ENCODE measurements around the gene FMNL3.
A peak's percentile ranks its signal among the peaks of the same experiment; 100 is the strongest.
"Not testable (repeated sequence)": the region's sequence is repeated elsewhere in the genome, so short reads cannot be mapped to it uniquely, and the experiment has no call there.

Gene FMNL3

DNA sequence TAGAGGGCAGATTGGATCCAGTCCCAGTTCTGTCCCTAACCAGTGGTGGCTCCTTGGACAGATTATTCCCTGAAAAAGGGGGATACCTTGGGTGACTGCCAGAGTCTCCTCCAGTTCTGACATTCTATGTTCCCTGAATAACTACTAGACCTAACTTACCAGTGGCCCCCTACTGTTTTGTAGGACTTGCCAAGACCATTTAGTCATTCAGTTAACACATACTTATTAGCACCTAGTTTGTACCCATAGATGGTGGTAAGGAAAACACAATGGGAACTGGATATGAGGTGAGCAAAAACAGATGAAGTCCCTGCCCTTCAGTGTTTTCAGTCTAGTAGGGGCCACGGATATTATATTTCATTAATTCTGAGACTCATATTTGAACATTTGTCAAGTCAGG lies 80.4 kb downstream of the FMNL3 start:
- no peak for DNase-seq

DNA sequence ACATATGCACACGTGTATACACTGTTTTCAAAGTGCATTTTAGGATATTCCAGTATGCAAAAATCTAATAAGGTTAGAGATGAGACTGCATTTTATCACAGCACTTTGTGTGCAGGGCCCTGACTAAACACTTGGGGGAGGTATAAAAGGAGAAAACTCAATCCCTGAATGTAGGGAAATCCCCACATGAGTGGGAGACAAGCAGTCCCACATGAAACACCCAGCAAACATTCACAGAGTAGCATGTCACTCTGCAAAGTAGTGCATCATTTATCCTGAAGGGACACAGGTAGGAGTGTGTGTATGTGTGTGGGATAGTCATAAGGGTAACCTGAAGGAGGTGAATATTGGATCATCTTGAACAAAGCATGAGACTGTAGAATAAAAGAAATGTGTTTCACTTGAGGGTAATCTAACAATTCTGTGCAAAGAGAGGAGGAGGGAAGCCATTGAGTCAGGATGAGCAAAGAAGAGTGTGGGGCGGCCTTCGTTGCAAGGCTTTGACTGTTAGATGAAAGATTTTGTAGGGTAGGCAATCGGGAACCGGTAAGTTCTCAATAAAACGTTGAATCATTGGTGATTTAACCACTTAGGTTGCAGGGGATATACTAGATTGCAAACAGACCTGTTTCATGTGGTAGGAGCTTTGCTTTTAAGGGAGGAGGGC lies 80.9 kb downstream of the FMNL3 start:
- DNase-seq, result no peak

DNA sequence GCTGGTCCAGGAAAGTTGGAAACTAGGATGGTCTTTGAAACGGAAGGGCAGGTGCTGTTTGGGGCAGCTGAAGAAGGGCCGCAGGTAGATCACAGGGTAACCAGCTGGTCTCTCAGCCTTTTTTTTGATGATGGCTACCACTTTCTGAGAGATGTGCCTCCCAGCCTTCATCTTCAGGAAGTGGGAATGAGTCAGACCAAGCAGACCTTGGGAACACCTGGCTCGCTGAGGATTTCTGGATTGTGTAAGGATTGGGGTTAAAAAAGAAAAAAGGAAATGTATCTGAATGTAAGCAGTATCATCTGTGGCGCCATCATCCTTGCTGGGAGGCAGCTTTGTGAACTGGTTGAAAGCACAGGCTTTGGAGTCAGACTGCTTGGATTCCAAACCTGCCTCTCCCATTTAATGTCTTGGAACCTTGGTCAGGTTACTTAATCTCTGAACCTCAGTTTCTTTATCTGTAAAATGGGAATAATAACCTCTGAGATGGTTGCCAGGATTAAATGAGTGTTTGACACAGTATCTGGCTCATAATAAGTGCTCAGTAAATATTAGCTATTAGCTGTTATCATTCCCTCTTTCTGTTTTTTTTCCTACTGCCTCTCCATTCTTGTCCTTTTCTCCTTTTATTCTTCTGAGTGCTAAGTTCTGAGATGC lies 82.2 kb downstream of the FMNL3 start:
- no peak for DNase-seq

DNA sequence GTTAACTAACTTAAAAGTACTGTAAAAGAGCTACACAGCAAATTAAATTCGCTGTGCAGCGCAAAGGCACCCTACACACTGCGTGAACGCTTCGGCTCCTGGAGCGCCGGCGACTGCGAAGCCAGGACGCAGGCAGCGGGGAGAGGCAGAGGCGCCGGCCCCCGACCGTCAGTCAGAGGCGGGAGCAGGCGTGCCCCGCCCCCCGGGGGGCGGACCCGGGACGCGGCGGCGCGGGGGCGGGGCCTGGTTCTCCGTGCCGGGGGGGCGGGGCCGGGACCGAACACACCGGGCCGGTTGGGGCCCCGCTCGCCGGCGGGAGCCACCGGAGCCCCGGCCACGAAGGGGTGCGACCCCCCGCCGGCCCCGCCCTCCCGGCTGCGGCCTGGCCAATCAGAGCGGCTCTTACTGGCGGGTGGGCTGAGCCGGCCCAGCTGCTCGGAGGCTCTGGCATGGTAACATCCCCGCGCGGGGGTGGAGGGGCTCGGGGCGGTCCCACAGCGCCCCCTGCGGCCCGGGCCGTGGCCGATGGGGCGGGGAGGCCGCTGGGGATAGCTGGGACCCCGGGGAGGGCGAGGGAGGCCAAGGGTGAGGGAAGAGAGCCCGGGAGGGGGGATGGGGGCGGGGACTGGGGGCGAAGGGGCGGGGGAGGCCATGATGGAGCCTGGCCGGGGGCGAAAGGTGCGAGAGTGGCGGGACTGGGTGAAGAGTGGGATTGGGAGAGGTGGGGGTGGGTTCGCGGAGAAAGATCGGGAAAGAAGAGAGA lies 83.9 kb downstream of the FMNL3 start, which contains the start of gene PRPF40B:
Gene PRPF40B, plus strand, starts transcription at position 420 of the 763 bp plus-strand sequence. Its CDS starts 30 bp downstream, at position 450.
- DNase-seq, result peak; percentile 94

DNA sequence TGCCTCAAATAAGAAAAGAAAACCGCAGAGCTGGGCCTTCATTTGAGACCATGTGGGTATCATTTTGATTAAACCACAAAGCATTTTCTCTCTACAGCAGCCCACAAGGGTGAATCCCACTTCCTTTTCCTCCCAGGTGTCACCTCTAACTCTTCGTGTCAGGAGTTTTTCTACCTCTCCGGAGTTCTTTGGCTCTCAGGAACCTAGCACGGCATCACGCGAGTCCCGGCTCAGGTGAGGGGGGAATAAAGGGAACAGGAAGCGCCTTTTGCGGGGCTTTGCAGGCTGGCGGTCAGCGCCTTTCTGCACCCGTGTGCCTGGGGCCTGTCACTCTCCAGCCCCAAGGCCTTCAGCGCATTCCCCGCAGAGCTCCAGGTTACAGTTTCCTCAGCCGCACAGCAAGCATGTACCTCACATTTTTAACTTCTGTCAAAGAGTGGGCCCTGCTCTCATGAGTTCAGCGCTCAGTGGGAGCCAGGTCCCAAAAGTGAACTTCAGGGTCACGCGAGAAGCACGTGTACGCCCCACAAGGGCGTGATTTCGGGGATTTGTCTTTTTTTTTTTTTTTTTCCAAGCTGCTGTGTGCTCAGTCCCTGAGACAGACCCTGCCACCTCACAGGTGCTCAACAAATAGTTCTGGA lies 84.6 kb downstream of the FMNL3 start:
- peak; percentile 78 for DNase-seq

DNA sequence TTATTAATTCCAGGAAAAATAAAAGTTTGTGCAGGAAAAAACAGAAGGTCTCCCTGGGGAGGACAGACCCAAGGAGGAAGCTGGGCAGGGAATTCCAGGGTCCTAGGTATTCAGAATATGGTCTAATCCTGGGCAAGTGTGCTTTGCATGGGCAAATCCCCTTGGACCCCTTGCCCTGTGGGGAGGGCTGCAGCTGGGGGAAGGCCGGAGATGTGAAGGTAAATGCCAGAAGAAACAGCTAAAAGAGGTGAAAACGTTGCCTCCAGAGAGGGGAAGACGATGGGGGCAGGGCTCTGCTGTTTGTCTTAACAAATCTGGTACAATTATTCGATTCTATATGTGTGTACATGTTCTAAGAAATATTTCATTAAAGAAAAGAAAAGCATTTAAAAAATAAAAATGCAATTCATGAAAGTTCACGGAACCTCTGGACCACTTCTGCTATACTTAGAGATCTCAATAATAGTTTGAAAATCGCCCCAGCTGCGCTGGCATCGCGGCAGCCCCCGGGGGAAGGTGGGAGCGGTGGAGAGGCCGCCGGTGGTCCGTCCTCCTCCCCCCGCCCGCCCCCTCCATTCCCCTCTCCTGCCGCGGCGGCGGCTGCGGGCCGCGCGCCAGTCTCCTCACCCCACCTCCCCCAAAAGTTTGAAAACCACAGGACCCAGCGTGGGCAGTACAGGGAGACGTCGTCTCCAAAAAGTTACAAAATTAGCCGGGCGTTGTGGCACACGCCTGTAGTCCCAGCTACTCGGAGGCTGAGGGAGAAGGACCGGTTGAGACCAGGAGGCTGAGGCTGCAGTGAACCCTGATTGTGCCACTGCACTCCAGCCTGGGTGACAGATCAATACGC lies 85.3 kb downstream of the FMNL3 start:
- peak; percentile 75 for DNase-seq

DNA sequence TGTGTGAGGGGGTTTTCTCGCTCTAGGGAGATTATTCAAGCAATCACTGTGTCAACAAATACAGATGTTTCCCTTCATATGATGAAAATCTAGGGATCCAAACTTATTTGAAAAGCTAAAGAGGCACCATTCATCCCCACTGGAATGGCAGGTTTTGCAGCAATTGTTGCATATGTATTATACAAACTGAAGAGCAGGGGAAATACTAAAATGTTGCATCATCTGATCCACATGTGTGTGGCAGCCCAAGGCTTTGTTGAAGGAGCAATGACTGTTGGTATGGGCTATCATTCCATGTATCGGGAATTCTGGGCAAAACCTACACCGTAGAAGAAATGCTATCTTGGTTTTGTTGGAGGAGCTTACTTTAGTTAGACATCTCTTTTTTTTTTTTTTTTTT lies 87.9 kb downstream of the FMNL3 start:
- DNase-seq, result no peak

DNA sequence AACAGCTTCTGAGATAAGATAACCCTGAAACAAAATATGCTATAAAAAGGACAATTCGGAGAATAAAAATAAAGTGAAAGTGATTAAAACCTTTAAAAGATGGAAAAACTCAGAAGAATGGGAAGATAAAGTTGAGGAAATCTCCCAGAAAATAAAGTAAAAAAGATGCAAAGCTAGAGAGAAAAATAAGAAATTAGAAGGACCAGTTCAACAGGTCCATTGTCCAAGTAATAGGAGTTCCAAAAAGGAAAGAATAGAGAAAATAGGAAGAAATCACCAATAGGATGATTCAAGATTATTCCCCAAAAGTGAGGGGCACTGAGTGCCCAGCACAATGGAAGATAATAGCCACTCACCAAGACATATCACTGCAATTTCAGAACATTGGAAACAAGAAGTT lies 88.6 kb downstream of the FMNL3 start:
- no peak for DNase-seq

DNA sequence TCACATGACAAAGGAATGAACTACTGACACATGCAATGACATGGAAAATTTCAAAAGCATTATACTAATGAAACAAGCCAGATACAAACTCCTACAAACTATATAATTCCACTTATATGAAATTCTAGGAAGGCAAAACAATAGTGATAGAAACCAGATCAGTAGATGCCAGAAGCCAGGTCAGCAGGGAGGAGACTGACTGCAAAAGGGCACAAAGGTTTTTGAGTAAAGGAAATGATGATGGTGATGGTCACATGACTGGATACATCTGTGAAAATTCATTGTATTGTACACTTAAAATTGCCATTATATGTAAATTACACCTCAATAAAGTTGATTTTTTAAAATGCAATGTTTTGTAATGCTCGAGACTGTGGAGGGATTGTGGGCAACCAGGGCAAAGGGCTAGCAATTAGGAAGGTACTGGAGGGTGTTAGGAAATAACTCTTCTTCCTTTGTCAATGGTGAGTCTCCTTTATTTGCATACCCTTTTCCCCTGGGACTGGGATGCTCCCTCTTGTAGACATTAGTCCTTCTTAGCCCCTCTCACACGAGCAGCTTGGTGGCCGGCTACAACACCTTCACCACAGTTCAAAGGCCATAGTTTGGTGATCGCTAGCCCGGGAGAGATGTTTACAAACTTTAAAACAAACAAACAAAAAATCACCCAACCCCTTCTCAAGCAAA lies 90.5 kb downstream of the FMNL3 start:
- no peak for DNase-seq

DNA sequence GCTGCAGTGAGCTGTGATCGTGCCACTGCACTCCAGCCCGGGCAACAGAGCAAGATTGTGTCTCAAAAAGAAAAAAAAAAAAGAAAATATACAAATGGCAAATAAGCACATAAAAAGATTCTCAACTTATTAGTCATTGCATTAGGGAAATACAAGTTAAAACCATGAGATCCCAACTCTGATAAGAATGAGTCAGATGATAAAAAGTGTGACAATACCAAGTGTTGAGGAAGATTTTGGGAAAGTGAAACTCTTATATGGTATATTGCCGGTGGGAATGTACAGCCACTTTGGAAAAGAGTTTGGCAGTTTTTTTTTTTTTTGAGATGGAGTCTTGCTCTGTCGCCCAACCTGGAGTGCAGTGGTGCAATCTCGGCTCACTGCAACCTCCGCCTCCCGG lies 91.5 kb downstream of the FMNL3 start:
- no peak for DNase-seq

DNA sequence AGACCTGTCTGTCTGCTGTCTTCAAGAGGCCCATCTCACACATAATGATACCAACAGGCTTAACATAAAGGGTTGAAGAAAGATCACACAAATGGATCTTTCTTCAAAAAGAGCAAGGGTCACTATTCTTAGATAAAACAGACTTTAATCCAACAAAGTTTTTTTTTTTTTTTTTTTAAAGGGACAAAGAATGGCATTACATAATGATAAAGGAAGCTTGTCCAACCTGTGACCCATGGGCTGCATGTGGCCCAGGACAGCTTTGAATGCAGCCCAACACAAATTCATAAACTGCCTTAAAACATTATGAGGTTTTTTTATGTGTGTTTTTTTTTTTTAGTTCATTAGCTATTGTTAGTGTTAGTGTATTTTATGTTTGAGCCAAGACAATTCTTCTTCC lies 95.0 kb downstream of the FMNL3 start:
- DNase-seq, result no peak

DNA sequence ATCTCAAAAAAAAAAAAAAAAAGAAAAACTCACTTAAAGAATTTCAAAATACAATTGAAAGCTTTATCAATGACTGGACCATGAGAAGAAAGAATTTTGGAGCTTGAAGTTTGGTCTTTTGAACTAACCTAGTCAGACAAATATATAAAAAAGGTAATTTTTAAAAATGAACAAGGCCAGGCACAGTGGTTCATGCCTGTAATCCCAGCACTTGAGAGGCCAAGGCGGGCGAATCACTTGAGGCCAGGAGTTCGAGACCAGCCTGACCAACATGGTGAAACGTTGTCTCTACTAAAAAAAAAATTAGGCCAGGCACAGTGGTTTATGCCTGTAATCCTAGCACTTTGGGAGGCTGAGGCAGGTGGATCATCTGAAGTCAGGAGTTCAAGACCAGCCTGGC lies 96.4 kb downstream of the FMNL3 start:
- not testable (repeated sequence) for DNase-seq

DNA sequence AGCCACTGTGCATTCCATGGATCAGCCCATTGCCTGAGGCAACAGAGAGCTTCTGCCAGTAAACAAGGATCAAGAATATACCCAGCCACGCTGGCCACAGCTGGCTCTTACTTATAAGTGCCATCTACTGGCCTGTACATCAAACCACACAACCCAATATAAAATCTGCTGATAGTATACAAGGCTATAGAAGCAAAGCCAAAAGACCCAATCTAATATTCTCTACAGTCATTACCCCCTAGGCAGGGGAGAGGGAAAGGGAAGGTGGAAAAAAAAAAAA lies 97.4 kb downstream of the FMNL3 start:
- no peak for DNase-seq

DNA sequence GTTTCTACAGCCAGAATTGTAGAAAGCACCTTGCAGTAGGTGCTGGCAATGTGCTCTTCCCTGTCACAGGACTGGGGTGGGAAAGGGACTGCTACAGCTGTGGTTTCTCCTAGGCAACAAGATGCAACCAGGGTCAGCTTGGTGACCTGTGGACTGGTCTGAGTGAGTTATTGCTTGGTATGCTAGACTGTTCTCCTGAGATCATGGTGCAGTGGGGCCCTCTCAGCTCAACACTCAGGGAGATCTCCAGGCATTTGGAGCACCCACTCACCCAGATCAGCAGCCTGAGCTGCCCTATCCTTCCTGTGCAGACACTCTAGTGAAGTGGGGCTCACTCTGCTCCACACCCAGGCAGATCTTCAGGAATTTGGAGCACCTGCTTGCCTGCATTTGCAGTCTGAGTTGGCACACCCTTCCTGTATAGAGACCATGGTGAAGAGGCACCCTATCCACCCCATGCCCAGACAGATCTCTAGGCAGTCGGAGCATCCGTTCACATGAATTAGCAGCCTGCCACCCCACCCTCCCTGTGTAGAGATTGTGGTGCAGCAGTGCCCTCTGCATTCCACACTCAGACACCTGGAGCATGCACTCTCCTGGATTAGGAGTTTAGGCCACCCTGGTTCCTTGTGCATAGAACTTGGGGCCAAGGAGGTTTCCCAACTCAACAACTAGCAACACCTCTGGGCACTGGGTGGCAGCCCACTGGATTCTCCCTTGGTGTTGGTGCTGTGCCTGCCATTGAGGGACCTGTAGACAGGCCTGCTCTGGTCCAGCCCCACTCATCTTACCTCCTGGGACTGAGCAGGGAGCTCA lies 97.9 kb downstream of the FMNL3 start:
- DNase-seq, result no peak

DNA sequence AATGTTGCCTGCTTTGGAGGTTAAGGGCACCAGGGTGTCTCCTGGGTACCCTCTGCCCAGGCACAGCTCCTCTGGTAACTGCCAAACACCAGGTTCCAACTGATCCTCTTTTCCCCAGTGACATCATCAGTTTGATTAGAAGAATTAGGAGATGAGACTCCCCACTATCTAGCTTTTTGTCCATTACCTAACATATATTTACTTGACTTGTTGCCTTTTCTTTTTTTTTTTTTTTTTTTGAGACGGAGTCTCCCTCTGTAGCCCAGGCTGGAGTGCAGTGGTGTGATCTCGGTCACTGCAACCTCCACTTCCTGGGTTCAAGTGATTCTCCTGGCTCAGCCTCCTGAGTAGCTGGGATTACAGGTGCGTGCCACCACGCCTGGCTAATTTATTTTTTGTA lies 101.7 kb downstream of the FMNL3 start, which contains the start of gene FAM186B:
Gene FAM186B, minus strand, starts transcription at position 101 of the 400 bp plus-strand sequence. CDS start 162 bp downstream, outside the sequence.
- not testable (repeated sequence) for DNase-seq

DNA sequence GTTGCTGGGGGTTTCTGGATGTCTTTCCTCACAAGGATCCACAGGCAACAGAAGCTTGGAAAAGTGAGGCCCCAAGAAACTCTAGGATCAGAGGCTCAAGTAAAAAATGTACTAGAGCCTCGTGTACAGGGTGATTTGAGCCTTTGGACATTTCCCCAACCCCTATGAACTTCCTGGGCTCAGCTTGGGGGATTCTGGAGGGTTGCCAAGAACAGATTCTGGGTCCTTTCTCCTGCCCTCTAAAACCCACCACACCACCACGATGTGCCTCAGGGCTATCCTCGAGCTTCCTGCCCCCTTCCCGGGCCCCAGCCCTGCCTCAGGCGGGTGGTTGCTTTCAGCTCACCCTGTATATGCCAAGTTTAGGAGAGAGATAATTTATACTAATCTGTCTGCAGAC lies 102.3 kb downstream of the FMNL3 start:
- no peak for DNase-seq

DNA sequence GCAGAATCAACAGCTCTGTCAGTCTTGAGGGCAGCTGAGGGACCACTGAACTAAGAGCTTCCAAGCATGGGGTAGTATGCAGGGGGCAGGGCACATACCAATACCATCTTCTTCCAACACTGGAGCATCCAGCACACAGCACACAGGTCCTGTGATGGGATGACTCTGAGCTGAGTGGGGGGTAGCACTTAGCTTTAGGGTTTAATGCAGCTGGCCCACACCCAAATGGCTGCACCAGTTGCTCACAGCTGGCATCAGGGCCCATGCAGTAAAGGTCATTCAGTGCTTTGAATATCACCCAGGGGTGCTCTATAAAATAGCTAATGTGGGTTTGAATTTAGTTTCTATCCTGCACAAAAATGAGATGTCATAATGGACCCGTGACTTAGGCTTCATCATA lies 103.5 kb downstream of the FMNL3 start:
- no peak for DNase-seq

DNA sequence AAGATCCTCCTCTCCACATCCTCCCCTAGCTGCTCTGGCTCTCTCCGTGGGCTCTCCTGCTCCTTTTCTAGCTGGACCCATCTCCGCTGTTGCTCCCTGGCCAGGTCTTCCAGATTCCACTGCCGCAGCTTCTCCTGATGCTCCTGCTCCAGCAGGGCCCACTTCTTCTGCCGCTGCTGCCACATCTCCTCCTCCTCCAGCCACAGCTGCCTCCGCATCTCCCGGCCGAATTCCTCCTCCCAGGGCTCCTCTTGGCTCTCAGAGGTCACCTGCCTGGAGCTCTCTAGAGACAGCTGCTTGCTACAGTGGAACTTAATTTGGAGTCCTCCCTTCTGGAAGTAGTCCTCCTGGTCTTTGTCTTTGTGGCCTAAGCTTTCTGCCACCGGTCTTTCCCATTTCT lies 107.2 kb downstream of the FMNL3 start:
- no peak for DNase-seq

DNA sequence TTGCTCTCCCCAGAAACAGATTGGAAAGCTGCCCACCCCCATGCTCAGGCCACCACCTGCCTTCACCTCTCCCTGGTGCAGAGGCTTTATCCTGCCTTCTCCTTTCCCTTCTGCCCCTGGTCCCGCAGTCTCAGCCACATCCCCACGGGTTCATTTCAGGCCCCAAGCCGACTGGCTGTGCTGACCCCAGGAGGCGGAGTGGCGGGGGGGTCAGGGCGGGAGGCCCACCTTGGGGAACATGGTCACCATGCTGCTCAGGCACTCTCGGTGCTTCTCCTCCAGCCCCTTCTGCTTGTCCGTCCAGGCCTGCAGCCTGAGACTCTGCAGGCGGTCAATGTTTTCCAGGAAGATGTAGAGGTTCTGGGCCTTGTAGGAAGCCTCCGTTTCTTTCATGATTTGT lies 108.7 kb downstream of the FMNL3 start:
- no peak for DNase-seq

DNA sequence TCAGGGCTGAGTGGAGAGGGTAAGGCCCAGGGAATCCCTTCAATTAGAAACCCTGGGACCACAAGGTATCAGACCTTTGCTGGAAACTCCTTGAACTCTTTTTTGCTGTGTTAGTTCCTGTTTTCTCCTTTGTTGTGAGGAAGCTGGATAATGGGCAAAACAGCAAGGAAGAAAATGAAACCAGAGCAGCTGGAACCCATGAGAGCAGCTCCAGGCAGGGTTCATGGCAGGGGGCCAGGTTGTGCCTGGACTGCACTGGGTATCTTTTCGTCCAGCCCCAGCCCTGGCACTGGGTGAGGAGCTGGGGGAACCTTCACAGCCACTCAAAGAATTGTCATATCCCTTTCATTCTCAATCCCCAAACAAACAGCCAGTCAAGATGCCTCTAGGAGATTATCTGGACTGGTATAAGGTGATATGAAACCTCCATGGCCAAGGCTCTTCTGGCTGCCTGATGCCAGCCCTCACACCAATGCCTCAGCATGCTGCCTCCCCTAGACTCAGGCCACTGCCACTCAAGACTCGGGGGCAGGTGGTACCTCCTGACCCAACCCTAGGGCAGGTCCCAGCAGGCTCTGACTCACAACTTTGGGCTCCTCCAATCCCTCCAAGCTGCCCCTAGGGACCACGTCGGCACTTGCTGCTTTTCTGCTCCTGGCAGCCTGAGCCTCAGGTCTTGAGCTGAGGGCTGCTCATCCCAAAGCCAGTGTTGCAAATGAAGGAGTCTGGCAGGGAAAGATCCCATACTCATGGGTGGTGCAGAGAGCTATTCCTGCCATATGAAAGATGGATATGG lies 118.3 kb downstream of the FMNL3 start:
- no peak for DNase-seq
